NCI-H748 (cell line): ENCODE results near the gene SOX6.
"Not testable (repeated sequence)": the region's sequence is repeated elsewhere in the genome, so short reads cannot be mapped to it uniquely, and the experiment has no call there.

ENCODE experiments used
- DNase-seq: peaks from one replicate; lab custom pipeline; 2025; ENCODE audit not compliant: unreplicated experiment; lab: John Stamatoyannopoulos, UW

SOX6 gene

DNA sequence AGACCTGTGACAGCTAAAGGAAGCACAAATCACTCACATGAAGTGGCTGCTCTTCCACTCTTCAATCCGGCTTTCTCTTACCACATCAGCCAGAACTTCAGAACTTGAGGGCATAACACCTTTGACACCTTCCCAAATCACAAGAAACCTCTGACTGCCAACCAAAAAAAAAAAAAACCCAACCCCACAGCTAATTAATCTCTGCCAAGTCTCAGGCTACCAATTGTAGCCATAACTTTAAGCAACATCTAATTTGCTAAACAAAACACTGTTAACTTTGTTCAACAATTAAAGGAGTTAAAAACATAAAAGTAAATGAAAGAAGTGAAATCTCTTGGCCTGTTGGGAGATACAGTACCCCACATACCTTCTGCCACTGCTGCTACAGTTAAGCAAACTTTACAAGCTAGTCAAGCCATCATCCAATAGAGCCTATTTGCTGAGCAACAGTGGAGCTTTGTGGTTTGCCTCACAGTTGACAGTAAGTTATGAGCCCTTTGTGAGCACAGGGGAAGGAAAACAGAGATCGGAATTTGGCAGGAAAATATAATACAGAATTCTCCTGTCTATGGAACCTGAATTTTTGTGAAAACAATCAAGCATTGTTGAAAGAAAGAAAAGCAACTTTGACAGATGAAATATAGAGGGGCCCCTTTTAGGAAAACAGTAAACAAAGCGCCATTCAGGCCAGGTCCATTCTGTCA is at the start of gene SOX6:
TSS of gene SOX6 (minus strand) at position 490 of the 704 bp plus-strand sequence. CDS start 15,298 bp downstream, outside the sequence.
- DNase-seq, result peak; percentile 53

DNA sequence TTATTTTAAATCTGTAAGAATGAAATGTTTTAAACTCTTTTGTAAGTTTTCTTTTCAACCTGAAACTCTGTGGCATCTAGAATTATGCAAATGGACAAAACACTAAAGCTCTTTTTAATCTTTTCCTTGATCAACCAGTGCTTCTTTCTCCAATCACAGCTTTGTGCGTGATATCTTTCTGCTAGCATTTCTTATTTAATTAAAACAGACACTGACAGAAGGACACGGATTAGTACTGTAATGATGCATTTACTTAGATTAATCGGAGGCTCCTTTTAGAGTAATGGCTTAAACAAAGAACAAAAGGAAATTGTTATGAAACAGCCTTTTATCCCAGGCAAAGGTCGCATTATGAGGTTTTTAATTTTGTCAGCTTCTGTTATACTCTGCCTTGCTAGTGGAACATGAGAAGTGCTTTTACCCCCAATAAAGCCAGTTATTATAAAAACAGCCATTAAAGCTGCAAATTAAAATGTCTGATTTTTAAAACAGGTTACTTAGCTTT is 48.5 kb upstream of the SOX6 start:
- DNase-seq, result peak; percentile 73

DNA sequence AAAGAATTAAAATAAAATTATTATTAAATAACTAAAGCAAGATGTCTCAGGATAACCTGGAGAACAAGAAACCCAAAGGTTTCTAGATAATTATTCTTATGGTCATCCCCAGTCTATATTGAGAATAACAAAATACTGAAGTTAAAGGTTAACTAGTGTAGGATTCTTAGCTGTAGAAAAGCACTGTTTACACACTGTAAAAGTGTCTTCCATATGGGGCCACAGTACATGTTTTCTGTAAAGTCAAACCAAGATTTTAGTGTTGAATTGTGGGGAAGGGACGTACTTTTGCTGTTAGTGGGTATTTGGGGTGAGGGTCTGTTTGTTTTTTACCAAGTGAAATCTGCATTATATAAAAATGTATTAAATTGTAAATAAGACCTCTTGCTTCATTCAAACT is 47.5 kb upstream of the SOX6 start:
- DNase-seq, result no peak

DNA sequence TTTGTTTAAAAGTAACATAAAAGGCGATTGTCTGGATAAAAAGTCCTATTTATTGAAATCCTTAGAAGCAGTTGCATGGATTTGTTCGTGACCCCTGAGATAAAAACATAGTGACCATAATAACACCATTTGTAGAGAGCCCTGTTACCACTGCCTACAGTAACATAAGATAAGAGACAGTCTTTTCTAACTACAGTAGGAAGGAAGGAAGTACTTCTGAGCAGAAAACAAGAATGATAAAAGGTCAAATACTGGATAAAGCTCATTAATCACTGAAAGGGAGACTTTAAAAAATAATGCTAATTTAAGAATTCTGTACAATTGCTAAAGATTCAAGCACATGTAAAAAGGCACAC is 47.1 kb upstream of the SOX6 start:
- no peak for DNase-seq

DNA sequence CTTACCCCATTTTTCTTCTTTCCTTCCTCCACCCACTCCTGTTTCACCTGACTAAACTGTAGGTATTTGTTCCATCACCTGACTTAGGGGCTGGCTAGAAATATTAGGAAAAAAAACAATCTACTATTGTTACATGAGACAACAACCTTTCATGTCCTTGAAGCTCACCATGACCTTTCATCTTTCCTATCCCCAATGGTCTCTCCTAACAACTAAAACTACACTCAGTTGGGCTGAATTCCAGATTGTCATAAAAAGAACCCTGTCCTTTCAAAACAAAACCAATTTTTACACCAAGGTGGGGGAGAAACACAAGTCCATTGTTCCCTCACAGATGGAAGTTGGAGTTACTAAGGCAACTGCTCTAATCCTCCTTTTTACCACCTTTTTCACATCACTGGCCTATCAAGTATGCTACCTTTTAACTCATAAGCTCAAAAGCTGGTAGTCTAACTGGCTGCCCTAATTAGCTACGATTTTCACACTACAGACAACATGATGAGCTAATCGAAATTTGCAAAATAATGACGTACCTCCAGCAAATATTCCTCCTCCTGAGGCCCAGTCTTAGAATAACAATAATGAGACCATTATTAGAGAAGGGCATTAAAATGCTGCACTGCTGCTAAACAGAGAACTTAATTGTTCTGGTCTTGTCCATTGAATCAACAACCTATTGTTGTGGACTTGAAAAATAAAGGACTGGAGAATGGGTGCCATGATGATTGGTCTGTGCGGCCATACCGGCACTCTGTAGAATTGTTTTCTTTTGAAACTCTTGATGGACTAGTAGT is 46.5 kb upstream of the SOX6 start:
- peak; percentile 95 for DNase-seq

DNA sequence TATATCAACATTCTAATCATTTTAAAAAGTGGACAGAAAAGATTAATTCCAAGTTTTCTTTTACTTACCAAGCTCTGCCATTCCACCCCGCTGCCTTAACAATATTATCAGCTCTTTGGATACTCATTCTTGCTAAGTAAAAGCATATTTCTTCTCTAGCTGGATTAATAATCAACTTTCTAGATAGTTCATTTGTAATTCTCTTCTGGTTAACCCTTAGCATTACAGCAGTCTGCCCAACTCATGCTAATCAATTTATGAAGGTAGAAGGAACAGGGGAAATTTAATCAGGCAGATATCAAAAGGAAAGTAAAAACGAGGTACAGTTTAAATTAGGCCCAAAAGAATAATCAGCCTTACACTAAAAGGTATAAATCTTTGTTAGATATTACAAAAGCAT is 41.0 kb upstream of the SOX6 start:
- DNase-seq, result no peak

DNA sequence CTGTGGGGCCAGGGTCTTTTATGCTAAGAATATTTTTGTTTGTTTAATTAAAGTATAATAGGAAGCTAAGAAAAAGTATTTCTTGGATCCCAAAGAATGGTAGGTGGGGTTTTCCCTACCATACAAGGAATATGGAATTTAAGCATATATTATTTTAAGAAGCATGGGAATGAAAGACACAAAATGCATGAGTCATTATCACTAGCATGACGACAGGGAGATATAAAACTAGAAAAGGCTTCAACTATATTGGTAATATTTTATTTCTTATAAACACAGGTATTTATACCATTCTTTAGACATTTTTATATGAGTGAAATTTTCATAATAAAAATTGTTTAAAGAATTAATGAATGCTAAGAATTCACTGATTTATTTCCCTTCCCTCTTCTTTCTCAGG is 39.3 kb upstream of the SOX6 start:
- DNase-seq, result no peak

DNA sequence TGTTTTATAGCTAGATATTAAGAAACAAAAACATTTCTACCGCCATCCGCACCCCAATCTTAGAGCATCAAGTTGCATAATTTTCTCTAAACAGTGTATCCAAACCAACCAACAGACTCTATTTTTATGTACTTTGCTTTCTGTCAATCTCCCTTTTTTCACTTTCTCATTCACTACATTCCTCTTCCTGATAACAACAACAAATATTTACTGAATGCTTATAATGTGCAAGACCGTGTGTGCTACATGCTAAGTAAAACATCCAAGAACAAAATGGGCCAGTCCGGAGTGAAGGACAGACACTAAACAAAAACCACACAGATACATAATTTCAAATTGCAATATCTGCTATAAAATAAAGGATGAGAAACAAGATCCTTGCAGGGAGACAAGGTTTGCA is 38.6 kb upstream of the SOX6 start:
- DNase-seq, result no peak

DNA sequence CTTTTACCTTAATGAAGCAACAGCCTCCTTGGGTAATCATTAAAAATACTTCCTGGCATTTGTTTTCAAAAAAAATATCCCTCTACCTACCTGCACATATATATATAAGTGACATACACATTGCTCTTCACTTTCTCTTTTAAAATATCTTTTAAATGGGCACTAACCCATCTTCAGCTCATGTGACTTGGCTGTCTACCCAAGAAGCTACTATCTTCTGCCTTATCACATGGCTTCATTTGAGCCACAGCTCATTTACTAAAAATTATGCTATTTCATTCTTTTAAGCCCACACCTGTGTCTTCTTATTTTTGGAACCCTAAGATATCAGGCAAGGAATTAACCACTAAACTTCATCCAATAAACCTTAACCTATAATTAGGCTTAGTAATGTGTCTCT is 37.0 kb upstream of the SOX6 start:
- DNase-seq, result no peak

DNA sequence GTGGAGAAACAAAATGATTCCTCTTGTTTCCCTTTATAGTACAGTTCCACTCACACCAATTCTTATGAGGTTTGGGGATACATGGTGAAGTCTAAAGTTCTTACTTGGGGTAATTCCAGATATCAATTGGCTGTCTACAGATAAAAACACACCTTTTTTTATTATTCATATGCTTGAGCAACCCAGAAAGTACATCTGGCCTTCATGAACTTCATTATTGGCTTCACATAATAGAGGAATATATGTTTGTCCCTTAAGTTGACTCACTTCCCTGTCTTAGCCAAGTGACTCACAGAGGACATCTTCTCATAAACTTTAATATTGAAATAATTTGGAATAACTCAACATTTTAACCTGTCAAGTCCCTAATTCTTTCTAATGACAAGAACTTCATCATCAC is 36.3 kb upstream of the SOX6 start:
- DNase-seq, result no peak

DNA sequence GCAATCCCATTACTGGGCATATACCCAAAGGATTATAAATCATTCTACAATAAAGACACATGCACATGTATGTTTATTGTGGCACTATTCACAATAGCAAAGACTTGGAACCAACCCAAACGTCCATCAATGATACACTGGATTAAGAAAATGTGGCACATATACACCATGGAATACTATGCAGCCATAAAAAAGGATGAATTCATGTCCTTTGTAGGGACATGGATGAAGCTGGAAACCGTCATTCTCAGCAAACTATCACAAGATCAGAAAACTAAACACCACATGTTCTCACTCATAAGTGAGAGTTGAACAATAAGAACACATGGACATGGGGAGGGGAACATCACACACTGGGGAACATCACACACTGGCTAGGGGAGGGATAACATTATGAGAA is 34.5 kb upstream of the SOX6 start:
- not testable (repeated sequence) for DNase-seq

DNA sequence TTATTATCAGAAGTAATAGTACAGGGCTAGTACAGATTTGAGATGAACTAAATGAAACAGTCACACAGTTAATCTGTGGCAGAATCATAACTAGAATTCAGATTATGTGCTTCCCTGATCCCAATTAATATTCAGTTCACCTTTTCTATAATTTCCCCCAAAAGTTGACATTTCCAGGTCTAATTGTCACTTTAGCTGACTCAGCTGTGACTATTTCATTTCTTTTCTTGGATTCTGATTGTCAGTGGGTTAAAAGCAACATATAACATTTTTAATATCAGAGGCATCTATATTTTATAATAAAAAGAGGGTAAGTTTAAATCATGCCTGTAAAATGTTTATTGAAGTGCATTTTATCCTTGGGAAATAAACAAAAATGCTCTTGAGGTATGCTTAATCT is 28.8 kb upstream of the SOX6 start:
- no peak for DNase-seq

DNA sequence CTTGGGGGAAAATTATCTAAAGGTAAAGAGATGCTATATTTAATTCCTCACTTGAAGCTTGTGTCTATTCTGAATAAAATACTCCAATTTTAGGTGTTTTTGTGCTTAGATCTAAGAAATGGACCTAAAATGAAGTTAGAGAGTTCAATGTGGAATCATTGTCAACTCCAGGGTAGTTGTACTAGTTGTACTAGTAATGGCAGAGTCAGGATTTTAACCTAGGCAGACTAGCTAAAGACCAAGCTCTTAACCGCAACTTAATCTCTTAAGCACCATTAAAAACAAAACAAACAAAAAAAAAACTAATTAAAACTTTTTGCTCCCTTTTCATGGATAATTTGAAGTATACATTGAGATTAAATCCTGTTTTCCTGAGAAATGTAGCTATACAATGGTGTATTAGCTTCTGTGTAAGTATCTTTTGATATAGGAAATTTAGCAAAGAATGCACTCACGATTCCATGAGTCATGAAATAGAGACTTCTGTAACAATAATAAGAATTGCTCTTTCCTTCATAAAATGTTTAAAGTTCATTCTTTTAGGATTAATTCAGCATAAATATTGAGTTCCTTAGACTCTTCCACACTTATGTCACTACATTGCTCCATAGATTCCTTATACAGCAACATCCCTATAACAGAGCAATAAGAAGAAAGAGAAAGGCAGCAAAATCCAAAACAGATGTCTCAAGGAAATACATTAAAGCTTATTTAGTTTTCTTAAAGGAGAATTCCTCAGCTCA is 26.5 kb upstream of the SOX6 start:
- no peak for DNase-seq

DNA sequence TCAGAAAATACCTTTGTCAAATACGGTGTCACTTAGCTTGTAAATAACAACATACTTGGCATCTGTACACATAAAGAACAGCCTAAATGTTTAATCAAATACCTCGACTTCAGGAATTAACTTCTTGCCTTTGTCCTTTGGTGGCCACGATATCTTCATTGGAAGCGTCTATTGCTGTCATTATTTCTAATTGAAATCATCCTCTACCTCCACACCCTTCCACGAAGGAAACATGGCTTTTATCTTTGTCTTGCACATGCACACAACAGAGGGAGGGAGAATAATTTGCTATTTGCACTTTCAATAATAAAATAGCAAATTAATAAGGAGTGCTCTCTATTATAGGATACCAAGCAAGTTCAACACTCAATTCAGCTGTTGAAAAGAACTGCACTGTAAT is 25.8 kb upstream of the SOX6 start:
- no peak for DNase-seq

DNA sequence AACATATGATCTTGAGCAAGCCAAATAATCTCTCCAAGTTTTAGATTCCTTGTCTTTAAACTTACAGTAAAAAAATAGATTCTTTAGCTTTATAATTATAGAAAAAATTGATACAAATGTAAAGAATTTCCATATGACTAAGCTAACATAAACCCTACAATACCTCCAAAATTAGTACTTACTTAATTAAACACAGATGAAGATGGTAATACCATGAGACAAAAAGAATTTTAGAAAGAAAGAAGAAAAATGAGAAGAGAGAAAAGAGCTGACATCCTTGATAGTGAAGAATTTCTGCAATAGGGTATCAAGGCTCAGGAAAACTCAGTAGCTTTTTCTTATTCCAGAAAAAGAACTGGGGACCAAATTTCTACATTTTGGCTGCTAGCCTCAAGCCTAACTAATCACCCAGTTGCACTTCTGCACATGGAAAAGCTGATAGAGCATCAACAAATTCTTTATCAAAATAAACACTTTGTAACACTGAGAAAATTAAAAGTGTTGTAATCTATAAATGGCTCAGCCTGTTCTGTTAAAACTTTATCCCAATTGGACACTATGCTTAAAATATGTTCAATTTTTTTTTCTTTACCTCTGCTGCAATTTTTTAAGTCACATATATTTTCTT is 24.7 kb upstream of the SOX6 start:
- DNase-seq, result no peak

DNA sequence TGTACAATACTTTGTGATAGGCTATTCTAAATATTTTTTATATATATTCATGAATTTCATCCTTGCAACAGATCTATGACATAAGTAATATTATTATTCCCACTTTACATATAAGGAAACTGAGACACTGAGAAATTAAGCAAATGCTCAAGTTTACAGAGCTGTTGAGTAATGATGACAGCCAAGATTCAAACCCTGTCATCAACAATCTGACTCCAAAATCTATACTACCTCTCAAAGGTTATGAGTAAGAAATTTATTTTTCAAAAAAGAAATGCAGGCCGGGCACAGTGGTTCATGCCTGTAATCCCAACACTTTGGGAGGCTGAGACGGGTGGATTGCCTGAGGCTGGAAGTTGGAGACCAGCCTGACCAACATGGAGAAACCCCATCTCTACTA is 22.6 kb upstream of the SOX6 start:
- no peak for DNase-seq

DNA sequence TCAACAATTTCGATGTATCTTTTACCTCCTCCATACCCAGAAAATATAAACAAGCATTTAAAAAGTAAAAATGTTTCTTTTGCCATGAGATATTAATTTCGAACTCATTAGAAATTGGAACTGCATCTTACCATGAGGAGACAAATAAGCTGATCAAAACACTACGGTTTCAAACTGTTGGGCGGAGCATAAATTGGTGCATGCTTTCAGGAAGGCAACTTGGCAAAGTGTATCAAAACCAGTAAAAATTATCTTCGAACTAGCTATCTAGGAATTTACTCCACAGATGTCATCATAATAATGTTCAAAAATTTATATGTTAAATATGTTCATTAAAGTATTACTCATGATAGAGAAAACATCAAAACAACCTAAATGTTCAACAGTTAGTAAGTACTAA is 21.4 kb upstream of the SOX6 start:
- no peak for DNase-seq

DNA sequence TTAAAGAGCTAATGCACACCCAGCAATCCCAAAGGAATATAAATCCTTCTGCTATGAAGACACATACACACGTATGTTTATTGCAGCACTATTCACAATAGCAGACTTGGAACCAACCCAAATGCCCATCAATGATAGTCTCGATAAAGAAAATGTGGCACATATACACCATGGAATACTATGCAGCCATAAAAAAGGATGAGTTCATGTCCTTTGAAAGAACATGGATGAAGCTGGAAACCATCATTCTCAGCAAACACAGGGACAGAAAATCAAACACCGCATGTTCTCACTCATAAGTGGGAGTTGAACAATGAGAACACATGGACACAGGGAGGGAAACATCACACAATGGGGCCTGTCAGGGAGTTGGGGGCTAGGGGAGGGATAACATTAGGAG is 19.3 kb upstream of the SOX6 start:
- DNase-seq, result not testable (repeated sequence)

DNA sequence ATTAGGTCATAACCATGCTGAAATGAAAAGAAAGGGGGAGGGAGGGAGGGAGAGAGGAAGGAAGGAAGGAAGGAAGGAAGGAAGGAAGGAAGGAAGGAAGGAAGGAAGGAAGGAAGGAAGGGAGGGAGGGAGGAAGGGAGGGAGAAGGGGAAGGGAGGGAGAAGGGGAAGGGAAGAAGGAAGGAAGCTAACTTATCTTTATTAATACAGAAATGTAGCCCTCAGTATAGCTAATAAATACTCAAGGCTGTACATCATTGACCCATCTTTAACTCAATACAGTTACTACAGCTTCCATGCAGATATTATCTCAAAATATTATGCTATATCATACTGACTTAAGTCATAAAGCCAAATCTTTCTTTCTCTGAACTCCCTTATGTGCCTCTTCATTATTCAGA is 17.4 kb upstream of the SOX6 start:
- DNase-seq, result no peak

DNA sequence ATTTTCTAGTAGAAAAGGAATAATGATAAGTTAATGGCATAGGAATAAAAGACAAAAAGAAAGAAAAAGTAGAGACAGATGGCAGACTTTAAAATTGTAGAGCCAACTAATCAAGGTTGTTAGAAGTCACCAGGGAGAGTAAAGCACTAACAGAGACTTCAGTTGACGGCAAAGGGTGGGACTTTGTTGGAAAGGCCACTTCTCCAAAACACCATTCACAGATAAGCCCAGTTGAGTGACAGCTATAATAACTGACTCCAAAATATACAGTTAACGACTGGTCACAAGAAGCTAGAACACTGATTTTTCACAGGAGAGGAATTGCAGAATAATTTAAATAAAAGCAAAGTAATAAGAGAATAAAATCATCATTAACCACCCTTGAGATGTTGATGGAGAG is 16.0 kb upstream of the SOX6 start:
- no peak for DNase-seq

DNA sequence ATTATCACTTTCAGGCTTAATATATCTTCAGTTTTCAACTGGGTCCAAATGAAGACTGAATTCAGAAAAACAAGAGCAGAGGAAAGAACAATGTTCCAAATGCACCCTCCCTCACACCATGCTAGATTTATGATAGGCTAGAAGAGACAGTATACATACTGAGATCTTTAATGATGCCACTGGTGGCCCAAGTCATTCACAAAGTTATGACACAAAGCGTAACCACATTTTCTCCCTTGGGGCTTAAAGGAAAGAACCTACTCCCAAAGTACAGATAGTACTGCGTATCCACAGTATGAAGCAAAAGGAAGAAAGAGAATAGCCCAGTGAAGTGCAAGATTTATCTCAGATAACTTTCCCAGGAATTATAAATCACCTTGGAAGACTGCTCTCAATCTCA is 10.9 kb upstream of the SOX6 start:
- no peak for DNase-seq
